Neutrophil (primary cell): ENCODE measurements around the gene PPY.
"Not testable (repeated sequence)": the region's sequence is repeated elsewhere in the genome, so short reads cannot be mapped to it uniquely, and the experiment has no call there.

ENCODE experiments used
- H3K27ac ChIP-seq: fragments of 200-600 bp; sonication (generic); 2 replicates; pipeline ENCODE4 v1.5.1; 2016; ENCODE audit warnings: mild to moderate bottlenecking, moderate library complexity
- H3K27me3 ChIP-seq: fragments of 200-600 bp; sonication (generic); 2 replicates; pipeline ENCODE4 v1.6.0; 2016; ENCODE audit warnings: mild to moderate bottlenecking
- H3K36me3 ChIP-seq: fragments of 200-600 bp; sonication (generic); 2 replicates; pipeline ENCODE4 v1.5.1; 2017
- H3K4me1 ChIP-seq, 2 experiments: fragments of 200-600 bp in 1 of 2; sonication (generic) in 1 of 2; 1 replicate in 1 of 2; 2 replicates in 1 of 2; pipeline versions ENCODE4 v1.5.1 to v1.6.1; 2013 to 2016; ENCODE audit warnings: low read depth in 1 of 2, low read length in 1 of 2, mild to moderate bottlenecking in 1 of 2, moderate library complexity in 1 of 2; ENCODE audit not compliant: control insufficient read depth in 1 of 2, insufficient read depth in 1 of 2
- H3K4me3 ChIP-seq, 2 experiments: fragments of 200-600 bp in 1 of 2; sonication (generic) in 1 of 2; 1 replicate in 1 of 2; 2 replicates in 1 of 2; pipeline ENCODE4 v1.5.1; 2013 to 2016; ENCODE audit warnings: low read depth in 1 of 2, low read length in 1 of 2, mild to moderate bottlenecking in 1 of 2, moderate library complexity in 1 of 2
- H3K9me3 ChIP-seq: fragments of 200-600 bp; sonication (generic); 2 replicates; pipeline ENCODE4 v1.5.1; 2016
- CTCF ChIP-seq: fragments of 200-600 bp; sonication (generic); IDR thresholded peaks from 2 replicates; pipeline ENCODE4 v1.5.1; 2016; ENCODE audit warnings: antibody characterized with exemption

Gene PPY

GRCh38 chr17:43978078-43978477 lies 35.8 kb upstream of the PPY start:
- Histone ChIP-seq H3K4me1 (no peaks in the 10 kb centered on the region), H3K36me3 (no peaks in the 10 kb centered on the region), H3K27ac (no peak overlapping the region), H3K27me3 (peaks cover 75% of the 10 kb centered on the region), H3K4me3 (no peak overlapping the region), H3K9me3 (no peaks in the 10 kb centered on the region)
- TF ChIP-seq CTCF = no peak

- Histone ChIP-seq H3K4me1 (no peaks in the 10 kb centered on the region), H3K4me3 (no peak overlapping the region), H3K27ac (no peak overlapping the region), H3K9me3 (no peaks in the 10 kb centered on the region), H3K27me3 (peaks cover 70% of the 10 kb centered on the region), H3K36me3 (no peaks in the 10 kb centered on the region)
- no peak for TF ChIP-seq CTCF
Measured at GRCh38 chr17:43976963-43977837, 34.9 kb upstream of the PPY start.

DNA sequence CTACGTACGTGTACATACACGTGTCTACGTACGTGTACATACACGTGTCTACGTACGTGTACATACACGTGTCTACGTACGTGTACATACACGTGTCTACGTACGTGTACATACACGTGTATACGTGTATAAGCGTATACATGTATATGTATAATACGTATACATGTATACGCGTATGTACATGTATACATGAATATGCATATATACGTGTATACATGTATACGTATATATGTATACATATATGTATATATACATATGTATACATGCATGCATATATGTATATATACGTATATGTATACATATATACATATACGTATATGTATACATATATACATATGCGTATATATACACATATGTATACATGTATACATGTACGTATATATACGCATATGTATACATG lies 33.6 kb upstream of the PPY start:
- Histone ChIP-seq H3K9me3 (no peaks in the 10 kb centered on the region), H3K36me3 (no peaks in the 10 kb centered on the region), H3K27ac (no peak overlapping the region), H3K4me1 (no peaks in the 10 kb centered on the region), H3K4me3 (no peak overlapping the region), H3K27me3 (peaks cover 57% of the 10 kb centered on the region)
- no peak for TF ChIP-seq CTCF

GRCh38 chr17:43974382-43975266 lies 32.3 kb upstream of the PPY start:
- Histone ChIP-seq H3K9me3 (no peaks in the 10 kb centered on the region), H3K4me3 (no peak overlapping the region), H3K27ac (no peak overlapping the region), H3K4me1 (no peaks in the 10 kb centered on the region), H3K36me3 (no peaks in the 10 kb centered on the region), H3K27me3 (peaks cover 46% of the 10 kb centered on the region)
- TF ChIP-seq CTCF = no peak

DNA sequence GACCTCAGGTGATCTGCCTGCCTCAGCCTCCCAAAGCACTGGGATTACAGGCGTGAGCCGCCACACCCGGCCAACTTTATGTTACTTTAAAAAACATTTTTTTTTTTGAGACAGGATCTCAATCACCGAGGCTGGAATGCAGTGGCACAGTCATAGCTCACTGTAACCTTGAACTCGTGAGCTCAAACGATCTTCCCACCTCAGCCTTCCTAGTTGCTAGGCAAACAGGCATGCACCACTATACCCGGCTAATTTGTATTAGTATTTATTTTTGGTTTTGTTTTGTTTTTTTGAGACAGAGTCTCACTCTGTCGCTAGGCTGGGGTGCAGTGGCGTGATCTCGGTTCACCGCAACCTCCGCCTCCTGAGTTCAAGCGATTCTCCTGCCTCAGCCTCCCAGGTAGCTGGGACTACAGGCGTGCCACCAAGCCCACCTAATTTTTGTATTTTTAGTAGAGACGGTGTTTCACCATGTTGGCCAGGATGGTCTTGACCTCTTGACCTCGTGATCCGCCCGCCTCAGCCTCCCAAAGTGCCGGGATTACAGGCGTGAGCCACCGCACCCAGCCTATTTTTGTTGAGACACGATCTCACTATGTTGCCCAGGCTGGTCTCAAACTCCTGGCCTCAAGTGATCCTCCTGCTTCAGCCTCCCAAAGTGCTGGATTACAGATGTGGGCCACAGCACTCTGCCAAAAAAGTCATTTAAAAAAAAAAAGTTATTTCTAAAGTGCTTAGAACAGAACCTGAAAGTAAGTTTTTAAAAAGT lies 30.4 kb upstream of the PPY start:
- H3K9me3 ChIP-seq, H3K4me3 ChIP-seq, H3K27ac ChIP-seq, H3K4me1 ChIP-seq, H3K36me3 ChIP-seq: not testable (repeated sequence)
- peaks cover 34% of the 10 kb centered on the region for H3K27me3 ChIP-seq

- H3K36me3 ChIP-seq, H3K4me1 ChIP-seq, H3K9me3 ChIP-seq, H3K4me3 ChIP-seq, H3K27ac ChIP-seq: not testable (repeated sequence)
- H3K27me3 ChIP-seq = peaks cover 27% of the 10 kb centered on the region
Measured at GRCh38 chr17:43971436-43971835, 29.2 kb upstream of the PPY start.
